Colonic mucosa (tissue), 4 donors: ENCODE measurements around the gene FAM227A. TPM values are rescaled to one million over a fixed set of nuclear protein-coding genes. Genes with fewer than 3 reads are reported as not detected.

ENCODE experiments used
- DNase-seq: peaks from one replicate; pipeline ENCODE4 v3.0.0-alpha.2; 2020
- H3K27ac ChIP-seq: fragments of 200-600 bp; one replicate; pipeline ENCODE4 v1.8.0; 2021
- H3K27me3 ChIP-seq: fragments of 200-600 bp; one replicate; pipeline ENCODE4 v1.8.0; 2021
- H3K36me3 ChIP-seq: fragments of 200-600 bp; one replicate; pipeline ENCODE4 v1.8.0; 2021
- H3K4me1 ChIP-seq: fragments of 200-600 bp; one replicate; pipeline ENCODE4 v1.8.0; 2021; ENCODE audit warnings: mild to moderate bottlenecking
- H3K4me3 ChIP-seq: fragments of 200-600 bp; one replicate; pipeline ENCODE4 v1.8.0; 2021
- H3K9ac ChIP-seq, 2 donors: one replicate each; pipeline ENCODE4 v1.7.0; 2013; ENCODE audit warnings: control low read depth in 2 of 2, low read depth in 2 of 2, low read length in 2 of 2
- H3K9me3 ChIP-seq: fragments of 200-600 bp; one replicate; pipeline ENCODE4 v1.8.0; 2021
- intact Hi-C: fragments of 100-400 bp; cut with DNase I; formaldehyde crosslinking; loops from one replicate; pipeline ENCODE4 v1.14.1; 2022
- total RNA-seq, 2 donors: library from RNA; stranded (reverse); fragmentation: NEBNext Ultra II Directional in 1 of 2; extraction: Animal tissue kit (Norgen Biotek cat#: 25700) in 1 of 2; gene quantifications; one replicate each; pipeline ENCODE4 v1.2.1, GENCODE V29; 2021
- TF ChIP-seq, protein P1 (sequence below): fragments of 200-600 bp; IDR thresholded peaks from one replicate; pipeline ENCODE4 v1.8.0; 2022; ENCODE audit warnings: antibody characterized with exemption, mild to moderate bottlenecking
- donor health status: healthy.
- donor health status: DM: no; HTN: no; CAD: no.
- donor health status: DM: no; HTN: no; CAD: no.

Gene FAM227A
- total RNA-seq, 2 donors from 2014 or later, result 0.21 to 2.0 TPM

GRCh38 chr22:38549101-38549894 is 106.9 kb downstream of the FAM227A start:
- Histone ChIP-seq H3K4me1 (no peaks in the 10 kb centered on the region), H3K9ac (no peak overlapping the region), H3K27ac (no peak overlapping the region), H3K9me3 (no peaks in the 10 kb centered on the region), H3K4me3 (no peak overlapping the region), H3K36me3 (no peaks in the 10 kb centered on the region), H3K27me3 (no peaks in the 10 kb centered on the region)
- intact Hi-C loops, result no loop called here
- TF ChIP-seq, protein P1, sequence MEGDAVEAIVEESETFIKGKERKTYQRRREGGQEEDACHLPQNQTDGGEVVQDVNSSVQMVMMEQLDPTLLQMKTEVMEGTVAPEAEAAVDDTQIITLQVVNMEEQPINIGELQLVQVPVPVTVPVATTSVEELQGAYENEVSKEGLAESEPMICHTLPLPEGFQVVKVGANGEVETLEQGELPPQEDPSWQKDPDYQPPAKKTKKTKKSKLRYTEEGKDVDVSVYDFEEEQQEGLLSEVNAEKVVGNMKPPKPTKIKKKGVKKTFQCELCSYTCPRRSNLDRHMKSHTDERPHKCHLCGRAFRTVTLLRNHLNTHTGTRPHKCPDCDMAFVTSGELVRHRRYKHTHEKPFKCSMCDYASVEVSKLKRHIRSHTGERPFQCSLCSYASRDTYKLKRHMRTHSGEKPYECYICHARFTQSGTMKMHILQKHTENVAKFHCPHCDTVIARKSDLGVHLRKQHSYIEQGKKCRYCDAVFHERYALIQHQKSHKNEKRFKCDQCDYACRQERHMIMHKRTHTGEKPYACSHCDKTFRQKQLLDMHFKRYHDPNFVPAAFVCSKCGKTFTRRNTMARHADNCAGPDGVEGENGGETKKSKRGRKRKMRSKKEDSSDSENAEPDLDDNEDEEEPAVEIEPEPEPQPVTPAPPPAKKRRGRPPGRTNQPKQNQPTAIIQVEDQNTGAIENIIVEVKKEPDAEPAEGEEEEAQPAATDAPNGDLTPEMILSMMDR, result no peak
- no peak for DNase-seq

DNA sequence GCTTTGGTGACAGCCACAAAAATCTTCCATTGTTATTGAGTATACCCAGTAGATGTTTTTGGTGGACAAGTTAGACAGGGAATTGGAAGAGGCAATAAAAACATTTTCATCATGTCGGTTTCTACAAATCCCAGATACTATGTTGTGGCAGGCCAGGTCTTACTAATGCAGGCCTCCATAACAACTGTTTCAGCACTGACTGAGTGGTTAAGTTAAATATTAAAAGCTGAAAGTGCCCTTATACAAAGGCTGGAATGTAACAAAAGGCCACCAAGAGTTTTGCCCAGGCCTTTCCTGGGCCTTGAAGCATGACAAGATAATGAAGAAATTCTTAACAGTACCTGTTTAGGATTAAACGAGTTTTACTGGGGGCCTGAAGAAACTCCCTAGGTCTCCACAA is 115.5 kb downstream of the FAM227A start:
- H3K36me3 ChIP-seq, result no peaks in the 10 kb centered on the region
- no peaks in the 10 kb centered on the region for H3K27me3 ChIP-seq
- intact Hi-C loops, result no loop called here
- no peaks in the 10 kb centered on the region for H3K4me1 ChIP-seq
- H3K27ac ChIP-seq, result no peak overlapping the region
- no peak overlapping the region for H3K4me3 ChIP-seq
- no peak for DNase-seq
- H3K9me3 ChIP-seq, result no peaks in the 10 kb centered on the region
- TF ChIP-seq, protein P1, result no peak
- H3K9ac ChIP-seq, result no peak overlapping the region

- Histone ChIP-seq H3K4me3 (no peak overlapping the region), H3K9ac (no peak overlapping the region), H3K27me3 (no peaks in the 10 kb centered on the region), H3K36me3 (no peaks in the 10 kb centered on the region), H3K4me1 (no peaks in the 10 kb centered on the region), H3K9me3 (no peaks in the 10 kb centered on the region), H3K27ac (no peak overlapping the region)
- no peak for DNase-seq
- intact Hi-C loops, result no loop called here
- TF ChIP-seq, protein P1, result no peak
Observed at GRCh38 chr22:38531251-38531938, 124.8 kb downstream of the FAM227A start.

Other genes with a start within 250 kb of the FAM227A start
- not detected for gene KCNJ4, start 201.2 kb downstream of the FAM227A start, total RNA-seq
- gene KDELR3, start 188.3 kb downstream of the FAM227A start, total RNA-seq, result 10 to 100 TPM; 26.7 to 29.1 TPM
- gene DDX17, start 150.1 kb downstream of the FAM227A start, total RNA-seq, result 100 to 1,000 TPM; 333 to 359 TPM
- 1 to 10 TPM; 2.0 to 3.0 TPM for gene DMC1, start 86.2 kb downstream of the FAM227A start, total RNA-seq
- gene CBY1, start 246 bp upstream of the FAM227A start, total RNA-seq, result 10 to 100 TPM; 27.4 to 38.1 TPM
- gene TOMM22, start 25.6 kb upstream of the FAM227A start, total RNA-seq, result 100 to 1,000 TPM in 1 of 2 donors, 10 to 100 TPM in 1; 97.1 to 149 TPM
- gene JOSD1, start 44.6 kb upstream of the FAM227A start, total RNA-seq, result 100 to 1,000 TPM in 1 of 2 donors, 10 to 100 TPM in 1; 52.4 to 108 TPM
- 10 to 100 TPM; 64.6 to 65.6 TPM for gene GTPBP1, start 49.6 kb upstream of the FAM227A start, total RNA-seq
- gene SUN2, start 99.6 kb upstream of the FAM227A start, total RNA-seq, result 100 to 1,000 TPM; 106 to 123 TPM
- 10 to 100 TPM; 15.8 to 17.8 TPM for gene DNAL4, start 137.8 kb upstream of the FAM227A start, total RNA-seq
- gene NPTXR, start 187.6 kb upstream of the FAM227A start, total RNA-seq, result 1 to 10 TPM in 1 of 2 donors, under 1 TPM in 1; 0.82 to 2.0 TPM
- 10 to 100 TPM in 1 of 2 donors, 1 to 10 TPM in 1; 9.2 to 14.5 TPM for gene CBX6, start 215.8 kb upstream of the FAM227A start, total RNA-seq